SKM-1 (cell line): ENCODE data around the gene SPDYE5.
"Not testable (repeated sequence)": the region's sequence is repeated elsewhere in the genome, so short reads cannot be mapped to it uniquely, and the experiment has no call there.

Experiments used
- DNase-seq: peaks from one replicate; lab custom pipeline; 2025; ENCODE audit not compliant: unreplicated experiment; lab: John Stamatoyannopoulos, UW

The SPDYE5 gene, protein sequence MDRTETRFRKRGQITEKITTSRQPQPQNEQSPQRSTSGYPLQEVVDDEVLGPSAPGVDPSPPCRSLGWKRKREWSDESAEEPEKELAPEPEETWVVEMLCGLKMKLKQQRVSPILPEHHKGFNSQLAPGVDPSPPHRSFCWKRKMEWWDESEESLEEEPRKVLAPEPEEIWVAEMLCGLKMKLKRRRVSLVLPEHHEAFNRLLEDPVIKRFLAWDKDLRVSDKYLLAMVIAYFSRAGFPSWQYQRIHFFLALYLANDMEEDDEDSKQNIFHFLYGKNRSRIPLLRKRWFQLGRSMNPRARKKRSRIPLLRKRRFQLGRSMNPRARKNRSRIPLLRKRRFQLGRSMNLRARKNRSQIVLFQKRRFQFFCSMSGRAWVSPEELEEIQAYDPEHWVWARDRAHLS

DNA sequence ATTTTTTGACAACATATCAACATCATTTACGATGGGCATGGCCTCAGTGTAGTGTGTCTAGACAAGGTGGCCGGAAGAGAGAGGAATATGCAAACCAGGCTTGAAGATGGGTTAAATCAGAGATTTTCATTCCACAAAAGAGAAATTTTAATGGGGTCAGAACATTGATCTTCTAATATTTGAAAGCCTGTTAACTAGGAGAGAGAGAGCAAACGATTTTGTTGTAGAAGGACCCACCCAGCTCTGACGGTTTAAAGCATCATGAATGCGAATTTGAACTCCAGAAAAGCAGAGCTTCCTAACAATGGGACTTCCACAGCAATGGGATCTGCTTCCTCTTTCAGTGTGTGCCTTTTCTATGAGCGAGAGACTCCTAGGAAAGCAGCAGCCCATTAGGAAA, at the start of gene SPDYE5:
TSS of gene SPDYE5 (plus strand) at position 301 of the 400 bp plus-strand sequence. CDS start 1,728 bp downstream, outside the sequence.
- DNase-seq = not testable (repeated sequence)

DNA sequence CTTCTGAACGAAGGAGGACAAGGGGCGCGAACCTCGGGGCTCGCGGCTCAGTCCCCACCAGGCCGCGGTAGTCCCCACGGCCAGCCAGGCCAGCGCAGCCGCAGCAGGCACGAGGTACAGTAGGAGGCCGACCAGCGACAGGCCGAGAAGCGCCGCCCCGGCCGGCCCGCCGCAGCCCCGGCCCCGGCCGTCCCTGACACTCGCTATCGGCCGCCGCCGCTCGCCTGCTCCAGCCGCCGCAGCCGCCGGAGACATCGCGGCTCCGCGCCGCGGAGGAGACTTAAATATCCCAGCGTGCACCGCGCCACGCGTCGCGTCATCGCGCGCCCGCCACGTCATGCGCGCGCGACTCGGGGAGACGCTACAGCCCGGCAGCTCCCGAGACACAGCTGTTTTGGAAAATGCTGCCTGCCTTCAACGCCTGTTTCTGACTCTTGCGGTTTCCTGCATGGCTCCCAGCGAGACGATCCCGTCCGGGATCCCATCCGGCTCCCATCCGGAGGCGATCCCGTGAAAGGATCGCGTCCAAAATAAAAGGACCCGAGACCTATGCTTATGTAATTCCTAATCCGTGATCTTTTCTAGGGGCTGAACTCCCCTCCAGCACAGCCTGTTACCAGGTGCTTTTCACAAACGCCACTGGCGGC, 49.5 kb upstream of the SPDYE5 start:
- DNase-seq = not testable (repeated sequence)

DNA sequence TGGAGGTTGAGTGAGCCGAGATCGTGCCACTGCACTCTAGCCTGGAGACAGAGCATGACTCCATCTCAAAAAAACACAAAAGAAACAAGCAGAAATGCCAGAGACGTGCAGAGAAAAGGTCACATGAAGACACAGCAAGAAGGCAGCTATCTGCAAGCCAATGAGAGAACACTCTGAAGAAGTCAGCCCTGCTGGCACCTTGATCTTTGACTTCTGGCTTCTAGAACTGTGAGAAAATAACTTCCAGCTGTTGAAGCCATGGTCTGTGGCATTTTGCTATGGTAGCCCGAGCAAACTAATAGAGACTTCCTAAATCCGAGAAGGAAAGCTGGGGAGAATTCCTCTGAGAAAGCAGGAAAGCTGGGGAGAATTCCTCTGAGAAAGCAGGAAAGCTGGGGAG, 42.2 kb upstream of the SPDYE5 start:
- not testable (repeated sequence) for DNase-seq

DNA sequence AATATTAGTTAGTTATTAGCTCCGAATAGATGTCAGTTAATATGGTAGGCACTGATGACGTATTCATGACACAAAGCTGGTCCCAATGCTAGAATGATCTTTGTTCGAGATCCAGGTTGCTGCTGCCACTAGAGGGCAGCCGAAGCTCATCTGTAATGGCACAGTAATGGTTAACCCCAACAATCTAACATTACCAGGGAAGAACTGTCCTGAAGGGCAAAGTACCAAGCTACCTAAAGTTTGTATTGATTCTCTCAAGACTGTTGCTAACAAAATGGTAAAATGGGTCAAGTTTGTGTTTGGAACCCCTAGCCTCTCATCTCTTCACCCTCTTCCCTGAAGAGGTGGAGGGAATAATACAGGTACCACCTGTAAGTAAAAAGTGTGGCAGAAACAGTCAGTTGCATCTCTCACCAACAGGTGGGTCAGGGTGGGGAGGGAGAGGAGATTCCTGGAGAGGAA, 39.6 kb upstream of the SPDYE5 start:
- DNase-seq = not testable (repeated sequence)

DNA sequence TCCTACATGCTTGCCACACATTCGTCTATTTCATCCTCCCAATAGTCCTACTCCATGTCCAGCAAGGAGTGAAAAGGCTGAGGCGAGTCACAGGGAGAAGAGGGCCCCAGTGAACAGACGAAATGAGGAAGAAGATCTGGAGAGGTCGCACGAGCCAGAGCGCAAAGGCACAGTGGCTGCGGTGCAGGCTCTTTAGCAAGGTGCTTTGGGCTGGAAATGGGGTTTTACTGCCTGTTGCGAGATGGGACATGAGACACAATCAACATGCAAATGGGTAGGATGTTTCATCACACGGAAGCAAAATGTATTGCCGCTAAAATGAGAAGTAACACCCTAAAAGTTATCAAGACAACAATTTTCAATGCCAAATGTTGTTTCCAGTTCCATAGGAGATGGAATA, 35.7 kb upstream of the SPDYE5 start:
- DNase-seq = peak; percentile 35

DNA sequence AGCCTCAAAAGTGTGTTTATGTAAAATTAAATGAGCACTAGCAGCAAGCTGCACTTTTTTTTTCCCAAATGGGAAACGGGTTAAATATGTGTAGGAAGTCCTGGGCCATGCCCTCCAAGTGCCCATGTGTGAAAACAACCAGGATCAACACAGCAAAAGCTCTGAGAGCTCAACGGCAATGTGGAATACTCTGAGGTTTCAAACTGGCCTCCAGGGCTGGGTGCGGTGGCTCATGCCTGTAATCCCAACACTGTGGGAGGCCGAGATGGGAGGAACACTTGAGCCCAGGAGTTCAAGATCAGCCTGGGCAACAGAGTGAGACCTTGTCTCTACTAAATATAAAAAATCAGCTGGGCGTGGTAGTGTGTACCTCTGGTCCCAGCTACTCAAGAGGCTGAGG, 34.1 kb upstream of the SPDYE5 start:
- DNase-seq = not testable (repeated sequence)

DNA sequence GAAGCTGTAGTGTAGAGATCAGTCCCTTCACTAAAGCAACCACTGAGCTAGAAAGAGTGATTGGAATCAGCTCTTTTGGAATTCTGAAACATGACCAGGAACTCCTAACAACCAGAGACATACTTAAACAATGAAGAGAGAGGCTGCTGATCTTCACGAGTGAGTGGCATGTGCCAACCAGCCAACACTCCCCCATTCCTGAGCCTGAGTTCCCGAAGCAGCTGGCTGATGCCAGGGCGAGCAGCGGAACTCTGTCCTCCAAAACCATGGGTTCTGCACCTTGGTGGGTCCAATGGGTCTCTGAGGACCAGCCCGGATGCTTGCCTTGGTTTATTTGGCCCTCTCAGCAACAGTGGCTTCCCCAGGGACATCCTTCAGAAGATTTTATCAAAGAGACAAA, 31.6 kb upstream of the SPDYE5 start:
- DNase-seq = not testable (repeated sequence)

DNA sequence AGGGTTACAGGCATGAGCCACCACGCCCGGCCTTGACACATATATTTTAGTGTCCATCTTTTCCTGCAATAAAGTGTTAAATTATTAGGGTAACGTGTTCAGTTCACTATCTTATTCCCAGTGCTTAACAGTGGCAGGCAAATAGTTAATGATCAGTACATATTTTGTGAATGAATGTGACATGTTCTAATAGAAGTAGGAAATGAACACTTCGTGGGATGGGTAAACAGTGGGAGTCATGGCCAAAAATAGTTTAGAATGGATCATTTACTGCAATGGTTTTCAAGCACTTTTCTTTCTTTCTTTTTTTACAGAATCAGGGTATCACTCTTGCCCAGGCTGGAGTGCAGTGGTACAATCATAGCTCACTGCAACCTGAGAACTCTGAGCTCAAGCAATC, 22.0 kb upstream of the SPDYE5 start:
- DNase-seq = not testable (repeated sequence)

DNA sequence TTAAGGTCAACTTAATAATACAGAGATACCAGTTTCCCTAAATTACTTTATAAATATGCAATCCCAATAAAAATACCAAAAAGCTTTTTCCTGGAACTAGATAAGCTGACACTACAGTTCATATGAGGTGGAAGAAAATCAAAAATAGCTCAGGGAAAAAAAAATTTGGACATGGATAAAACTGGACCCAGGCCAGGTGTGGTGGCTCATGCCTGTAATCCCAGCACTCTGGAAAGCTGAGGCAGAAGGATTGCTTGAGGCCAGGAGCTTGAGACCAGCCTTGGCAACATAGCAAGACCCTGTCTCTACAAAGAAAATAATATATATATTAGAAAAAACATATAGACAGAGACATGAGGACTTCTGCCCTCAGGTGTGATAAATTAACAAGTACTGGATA, 14.7 kb upstream of the SPDYE5 start:
- not testable (repeated sequence) for DNase-seq

DNA sequence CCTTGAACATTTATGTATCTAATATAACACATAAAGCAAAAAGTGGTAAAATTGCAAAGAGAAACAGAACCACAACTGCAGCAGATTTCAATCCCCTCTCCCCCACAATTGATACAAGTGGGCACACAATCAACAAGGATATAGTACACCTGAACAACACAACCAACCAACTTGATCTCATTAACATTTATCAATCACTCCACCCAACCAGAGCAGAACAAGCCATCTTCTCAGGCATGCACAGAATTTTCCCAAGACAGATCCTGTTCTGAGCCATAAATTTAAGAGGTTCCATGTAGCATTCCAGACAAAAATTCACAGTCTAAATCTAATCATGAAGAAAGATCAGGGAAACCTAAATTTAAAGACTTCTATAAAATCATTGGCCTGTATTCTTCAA, 11.8 kb upstream of the SPDYE5 start:
- not testable (repeated sequence) for DNase-seq

DNA sequence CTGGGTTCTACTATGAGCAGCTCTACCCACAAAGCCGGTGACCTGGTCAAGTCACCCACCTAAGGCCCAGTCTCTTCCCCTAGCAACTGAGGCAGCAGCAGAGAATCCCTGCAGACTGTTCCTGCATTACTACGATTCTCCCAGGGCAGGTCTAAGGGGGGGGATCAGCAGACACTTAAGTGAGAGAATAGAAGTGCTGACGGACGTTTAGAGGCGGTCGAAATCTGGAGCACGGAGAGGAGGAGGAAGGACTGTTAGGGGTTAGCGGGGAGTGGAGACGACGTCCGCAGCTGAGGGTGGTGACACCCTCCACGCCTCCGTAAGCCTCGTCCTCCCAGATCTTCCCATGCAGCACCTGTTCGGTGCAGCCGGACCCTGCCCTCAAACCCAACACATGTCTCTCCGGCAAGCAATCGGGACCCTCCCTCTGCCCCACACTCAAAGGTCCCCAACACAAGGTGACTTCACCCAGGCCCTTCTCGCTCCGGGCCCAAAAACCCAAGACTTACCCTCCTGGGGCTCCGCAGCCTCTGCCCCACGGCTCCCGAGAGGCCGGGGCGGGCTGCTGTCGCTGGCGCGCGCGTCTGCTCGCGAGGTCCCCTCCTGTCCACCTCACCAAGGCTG, 6.7 kb upstream of the SPDYE5 start:
- not testable (repeated sequence) for DNase-seq

DNA sequence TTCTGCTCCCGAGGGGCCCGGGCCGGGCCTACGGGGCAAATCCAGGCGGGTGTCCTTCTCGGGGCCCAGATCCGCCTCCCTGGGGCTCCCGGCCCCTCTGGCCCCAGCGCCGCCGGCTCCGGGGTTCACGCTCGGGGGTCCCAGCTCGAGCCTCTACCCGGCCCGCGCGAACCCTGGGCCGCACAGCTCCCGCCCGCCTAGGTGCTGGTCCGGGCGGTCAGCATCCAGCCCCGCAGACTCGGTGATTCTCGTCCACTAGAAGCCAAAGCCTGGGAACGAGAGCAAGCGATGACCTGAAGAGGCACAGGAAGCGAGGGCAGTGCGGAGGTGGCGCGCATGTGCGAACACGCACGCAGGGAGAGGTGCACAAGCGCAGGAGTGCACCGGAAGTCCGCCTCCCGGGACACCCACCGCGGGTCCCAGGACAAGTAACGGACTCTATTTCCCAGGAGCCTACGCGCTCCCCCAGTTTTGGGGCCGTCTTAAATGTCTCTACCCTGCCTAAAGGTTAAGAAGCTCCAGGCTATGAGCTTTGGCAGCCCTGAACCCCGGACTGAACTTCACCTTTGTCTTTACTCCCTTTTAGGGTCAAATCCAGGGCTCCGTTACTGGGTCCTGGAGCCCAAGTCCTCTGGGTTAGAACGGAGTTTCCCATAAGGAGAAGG, 6.0 kb upstream of the SPDYE5 start, which contains the start of gene POM121C:
TSS of gene POM121C (minus strand) at position 321 of the 665 bp plus-strand sequence. CDS start 44,803 bp downstream, outside the sequence.
- DNase-seq = peak; percentile 82

DNA sequence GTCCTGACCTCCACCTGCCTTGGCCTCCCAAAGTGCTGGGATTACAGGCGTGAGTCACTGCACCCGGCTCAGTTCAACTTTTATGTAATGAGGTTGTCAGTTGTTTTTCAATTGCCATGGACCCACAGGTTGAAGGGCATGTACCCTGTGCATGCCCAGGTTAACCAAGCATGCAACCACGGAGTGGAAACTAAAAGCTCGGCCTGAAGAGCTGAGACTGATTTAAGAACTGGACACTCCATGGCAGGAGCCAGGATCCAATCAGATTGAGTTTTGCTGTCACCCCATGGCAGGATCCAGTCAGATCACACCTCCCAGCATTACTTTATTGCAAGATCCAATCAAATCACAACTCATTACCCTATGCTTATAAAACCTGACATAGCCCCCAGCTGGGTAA, 16.9 kb downstream of the SPDYE5 start:
- DNase-seq = not testable (repeated sequence)

DNA sequence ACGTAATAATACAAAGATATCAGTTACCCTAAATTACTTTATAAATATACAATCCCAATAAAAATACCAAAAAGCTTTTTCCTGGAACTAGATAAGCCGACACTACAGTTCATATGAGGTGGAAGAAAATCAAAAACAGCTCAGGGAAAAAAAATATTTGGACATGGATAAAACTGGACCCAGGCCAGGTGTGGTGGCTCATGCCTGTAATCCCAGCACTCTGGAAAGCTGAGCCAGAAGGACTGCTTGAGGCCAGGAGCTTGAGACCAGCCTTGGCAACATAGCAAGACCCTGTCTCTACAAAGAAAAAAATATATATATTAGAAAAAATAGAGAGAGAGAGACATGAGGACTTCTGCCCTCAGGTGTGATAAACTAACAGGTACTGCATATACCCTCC, 26.7 kb downstream of the SPDYE5 start:
- DNase-seq = not testable (repeated sequence)

DNA sequence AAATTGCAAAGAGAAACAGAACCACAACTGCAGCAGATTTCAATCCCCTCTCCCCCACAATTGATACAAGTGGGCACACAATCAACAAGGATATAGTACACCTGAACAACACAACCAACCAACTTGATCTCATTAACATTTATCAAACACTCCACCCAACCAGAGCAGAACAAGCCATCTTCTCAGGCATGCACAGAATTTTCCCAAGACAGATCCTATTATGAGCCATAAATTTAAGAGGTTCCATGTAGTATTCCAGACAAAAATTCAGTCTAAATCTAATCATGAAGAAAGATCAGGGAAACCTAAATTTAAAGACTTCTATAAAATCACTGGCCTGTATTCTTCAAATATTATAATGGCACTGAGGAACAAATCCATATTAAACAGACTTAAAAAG, 29.6 kb downstream of the SPDYE5 start:
- DNase-seq = not testable (repeated sequence)

DNA sequence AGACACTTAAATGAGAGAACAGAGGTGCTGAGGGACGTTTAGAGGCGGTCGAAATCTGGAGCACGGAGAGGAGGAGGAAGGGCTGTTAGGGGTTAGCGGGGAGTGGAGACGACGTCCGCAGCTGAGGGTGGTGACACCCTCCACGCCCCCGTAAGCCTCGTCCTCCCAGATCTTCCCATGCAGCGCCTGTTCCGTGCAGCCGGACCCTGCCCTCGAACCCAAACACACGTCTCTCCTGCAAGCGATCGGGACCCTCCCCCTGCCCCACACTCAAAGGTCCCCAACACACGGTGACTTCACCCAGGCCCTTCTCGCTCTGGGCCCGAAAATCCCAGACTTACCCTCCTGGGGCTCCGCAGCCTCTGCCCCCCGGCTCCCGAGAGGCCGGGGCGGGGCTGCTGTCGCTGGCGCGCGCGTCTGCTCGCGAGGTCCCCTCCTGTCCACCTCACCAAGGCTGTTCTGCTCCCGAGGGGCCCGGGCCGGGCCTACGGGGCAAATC, 35.2 kb downstream of the SPDYE5 start:
- not testable (repeated sequence) for DNase-seq

DNA sequence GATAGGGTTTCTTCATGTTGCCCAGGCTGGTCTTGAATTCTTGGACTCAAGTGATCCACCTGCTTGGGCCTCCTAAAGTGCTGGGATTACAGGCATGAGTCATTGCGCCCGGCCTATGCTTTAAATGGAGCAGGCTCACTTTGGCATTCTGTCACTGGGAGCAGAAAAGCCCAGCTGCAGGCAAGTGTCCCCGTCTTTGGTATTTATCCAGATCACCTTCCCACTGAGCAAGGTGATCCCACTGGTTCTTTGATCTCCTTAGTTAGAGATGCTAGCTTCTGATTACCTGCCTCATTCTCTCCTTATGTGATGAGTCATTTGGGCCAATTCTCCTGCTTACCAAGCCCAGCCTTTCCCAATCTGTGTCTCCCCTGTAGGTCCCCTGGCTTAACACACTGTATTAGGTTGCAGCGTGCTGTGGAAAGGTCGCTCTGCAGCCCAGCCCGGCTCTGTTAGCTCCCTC, 39.3 kb downstream of the SPDYE5 start:
- no peak for DNase-seq

DNA sequence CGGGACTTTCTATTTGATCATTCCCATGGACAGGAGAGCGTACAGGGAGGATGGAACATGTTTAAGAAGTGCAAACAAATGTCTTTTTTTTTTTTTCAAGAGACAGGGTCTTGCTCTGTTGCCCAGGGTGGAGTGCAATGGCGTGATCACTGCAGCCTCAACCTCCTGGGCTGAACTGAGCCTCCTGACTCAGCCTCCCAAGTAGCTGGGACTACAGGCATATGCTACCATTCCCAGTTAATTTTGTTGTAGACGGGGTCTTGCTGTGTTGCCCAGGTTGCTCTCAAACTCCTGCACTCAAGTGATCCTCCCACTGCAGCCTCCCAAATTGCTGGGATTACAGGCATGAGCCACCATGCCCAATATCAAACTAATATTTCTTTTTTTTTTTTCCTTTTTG, 40.5 kb downstream of the SPDYE5 start:
- DNase-seq = no peak

DNA sequence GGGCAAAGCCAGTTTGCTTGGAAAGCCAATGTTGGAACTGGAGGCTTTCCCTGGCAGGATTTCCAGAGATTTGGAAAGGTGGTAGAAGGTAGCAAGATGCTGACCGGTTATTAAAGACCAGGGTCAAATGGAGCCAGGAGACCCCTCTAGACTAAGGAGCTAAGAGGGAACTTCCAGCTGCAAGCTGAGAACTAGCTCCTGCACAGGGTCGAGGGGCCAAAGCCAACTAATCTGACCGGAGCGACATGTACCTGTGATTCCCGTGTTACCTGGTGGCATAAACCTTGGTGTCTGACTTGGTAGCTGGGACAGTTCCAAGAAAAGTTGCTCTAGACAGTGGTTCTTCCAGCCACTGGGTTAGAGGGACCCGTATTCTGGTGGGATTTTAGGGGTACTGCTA, 41.8 kb downstream of the SPDYE5 start:
- no peak for DNase-seq

DNA sequence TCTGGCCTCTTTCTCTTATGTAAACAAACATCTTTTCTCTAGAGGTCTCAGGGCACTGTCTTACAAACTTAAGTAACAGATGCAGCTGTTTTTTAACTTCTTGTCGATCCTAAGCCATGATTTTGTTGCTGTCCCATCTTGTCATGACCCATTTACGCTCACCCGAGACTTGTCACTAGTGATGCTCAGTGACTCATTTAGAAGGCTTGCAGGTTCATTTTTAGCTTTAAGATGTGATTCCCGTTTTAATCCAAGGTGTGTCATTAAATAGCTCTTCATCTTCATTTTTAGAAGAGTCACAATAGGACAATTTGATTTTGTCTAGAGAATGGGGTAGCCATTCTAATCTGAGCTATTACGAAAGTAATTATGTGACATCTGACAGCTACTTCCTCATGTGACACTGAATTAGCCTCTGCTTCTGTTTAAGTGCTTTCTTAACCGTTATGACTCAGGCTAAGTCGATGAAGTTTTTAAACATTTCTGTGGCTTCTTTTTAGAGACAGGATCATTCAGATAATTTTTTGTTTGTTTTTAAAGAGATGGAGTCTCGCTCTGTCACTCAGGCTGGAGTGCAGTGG, 42.7 kb downstream of the SPDYE5 start:
- DNase-seq = peak; percentile 62
